ENCODE measurements around the gene C16orf78.

DNA sequence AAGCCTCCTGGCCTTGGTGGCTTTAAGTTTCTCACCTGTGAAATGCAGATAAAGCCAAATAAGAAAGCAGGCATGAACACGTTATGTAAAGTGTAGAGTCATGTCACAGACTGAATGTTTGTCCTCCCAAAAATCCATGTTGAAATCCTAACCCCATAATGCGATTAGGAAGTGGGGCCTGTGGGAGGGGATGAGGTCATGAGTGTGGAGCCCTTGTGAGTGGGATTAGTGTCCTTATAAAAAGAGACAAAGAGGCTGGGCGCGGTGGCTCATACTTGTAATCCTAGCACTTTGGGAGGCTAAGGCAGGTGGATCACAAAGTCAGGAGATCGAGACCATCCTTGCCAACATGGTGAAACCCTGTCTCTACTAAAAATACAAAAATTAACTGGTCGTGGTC is 19.5 kb upstream of the C16orf78 start:
- TF ChIP-seq POLR2A (IDR thresholded peaks at IDR 0.05; ENCODE audit: low read depth, low read length) (no peak), PAX5 (IDR thresholded peaks at IDR 0.05; ENCODE audit: insufficient read depth, low read length, severe bottlenecking) (no peak), TAF1 (IDR thresholded peaks at IDR 0.05; ENCODE audit: low read depth, low read length) (no peak), POLR2AphosphoS5 (IDR thresholded peaks at IDR 0.05; ENCODE audit: low read depth, low read length) (no peak), POU2F2 (IDR thresholded peaks at IDR 0.05; ENCODE audit: low read depth, low read length) (no peak)

Data from GM12891 (cell line).